BJ (cell line): ENCODE measurements around the gene HS2ST1. TPM values are rescaled to one million over a fixed set of nuclear protein-coding genes. Genes with fewer than 3 reads are reported as not detected.

ENCODE experiments used
- CTCF ChIA-PET: fragments of 350-600 bp; formaldehyde crosslinking; extraction: SDS; loops from one replicate; lab custom pipeline; 2021; ENCODE audit warnings: antibody characterized with exemption, inconsistent platforms; lab: Yijun Ruan, JAX
- POLR2A ChIA-PET: fragments of 300-600 bp; sonication (Branson Sonifier 250); formaldehyde crosslinking; extraction: SDS; loops from one replicate; lab custom pipeline; 2021; ENCODE audit warnings: antibody characterized with exemption; lab: Charles Lee
- DNase-seq: peaks from one replicate; pipeline ENCODE4 v3.0.0-alpha.2; 2011; ENCODE audit warnings: low read depth
- H3K27me3 ChIP-seq: 2 replicates; pipeline ENCODE4 v1.6.0; 2011; ENCODE audit warnings: low read length; ENCODE audit not compliant: control insufficient read depth, insufficient read depth
- H3K36me3 ChIP-seq: 2 replicates; pipeline ENCODE4 v1.5.1; 2011; ENCODE audit warnings: low read length; ENCODE audit not compliant: control insufficient read depth, insufficient read depth
- H3K4me3 ChIP-seq: 2 replicates; pipeline ENCODE4 v1.5.1; 2011; ENCODE audit warnings: low read depth, mild to moderate bottlenecking, control low read depth, low read length
- CTCF ChIP-seq: IDR thresholded peaks from 2 replicates; pipeline ENCODE4 v1.5.1; 2011; ENCODE audit warnings: low read depth, mild to moderate bottlenecking, control low read depth, inconsistent platforms, low read length, moderate library complexity; ENCODE audit not compliant: insufficient read depth
- polyA plus RNA-seq: library from polyadenylated mRNA; depleted of rRNA; stranded (reverse); fragments of >200 nt; gene quantifications from 2 replicates; pipeline ENCODE4 v1.2.3, GENCODE V29; 2011

HS2ST1 gene
- polyA plus RNA-seq, 1 experiment: 5.3 TPM

DNA sequence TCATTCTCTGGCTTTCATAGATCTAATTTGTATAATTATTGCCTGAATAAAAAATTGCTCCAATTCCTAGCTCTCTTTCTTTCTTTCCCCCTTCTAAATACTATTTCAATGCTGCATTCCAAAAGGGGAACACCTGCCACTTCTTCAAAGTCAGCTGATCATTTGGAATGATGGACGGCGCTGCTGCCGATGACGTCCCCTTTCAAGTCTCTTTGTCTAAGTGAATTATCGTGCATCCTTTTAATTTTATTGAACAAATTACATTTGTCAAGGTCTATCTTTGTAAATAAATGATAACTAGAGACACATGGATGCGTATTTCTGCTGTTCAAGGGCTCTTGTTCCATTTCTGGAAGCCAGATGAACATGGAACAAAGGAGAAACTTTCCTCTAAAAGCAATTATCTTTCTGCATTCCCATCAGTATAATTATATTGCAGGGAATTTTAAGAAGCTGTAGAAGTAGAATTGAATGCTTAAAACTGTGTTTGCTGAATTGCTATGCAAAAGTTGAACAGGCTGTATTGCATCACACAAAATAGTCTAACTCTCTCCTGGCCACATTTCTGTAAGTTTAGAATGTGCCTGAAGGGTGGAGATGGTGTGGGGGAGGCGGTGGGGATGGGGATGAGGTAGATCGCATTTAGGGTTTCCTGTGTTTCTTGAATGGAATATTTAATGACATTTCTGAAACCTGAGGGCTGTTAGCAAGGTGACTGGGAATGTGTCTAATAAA is 222.3 kb downstream of the HS2ST1 start:
- CTCF ChIA-PET: interaction anchor here (0.7 to 2.3 kb wide), 5 partner anchors 9 to 189 kb away, joined by 3 to 6 read pairs (median 4); no protein-coding TSS in a partner anchor
- POLR2A ChIA-PET: no interaction called here
- no peak for DNase-seq
- no peaks in the 10 kb centered on the region for H3K27me3 ChIP-seq
- TF ChIP-seq CTCF: no peak
- H3K36me3 ChIP-seq: no peaks in the 10 kb centered on the region
- H3K4me3 ChIP-seq: no peak overlapping the region

GRCh38 chr1:87137342-87137739 is 222.9 kb downstream of the HS2ST1 start:
- no peak for TF ChIP-seq CTCF
- CTCF ChIA-PET: interaction anchor here (0.7 to 2.3 kb wide), 4 partner anchors 9 to 189 kb away, joined by 3 to 6 read pairs (median 4); no protein-coding TSS in a partner anchor
- DNase-seq: no peak
- POLR2A ChIA-PET: no interaction called here
- no peaks in the 10 kb centered on the region for H3K27me3 ChIP-seq
- H3K36me3 ChIP-seq: no peaks in the 10 kb centered on the region
- no peak overlapping the region for H3K4me3 ChIP-seq

GRCh38 chr1:87140831-87141540 is 226.6 kb downstream of the HS2ST1 start:
- H3K4me3 ChIP-seq: no peak overlapping the region
- no peak for DNase-seq
- TF ChIP-seq CTCF: no peak
- CTCF ChIA-PET: interaction anchor here (1.4 to 1.6 kb wide), 2 partner anchors 10 to 13 kb away, joined by 3 to 7 read pairs; no protein-coding TSS in a partner anchor
- H3K36me3 ChIP-seq: no peaks in the 10 kb centered on the region
- H3K27me3 ChIP-seq: no peaks in the 10 kb centered on the region
- POLR2A ChIA-PET: no interaction called here

- H3K4me3 ChIP-seq: no peak overlapping the region
- CTCF ChIA-PET: interaction anchor here (1.6 kb wide), 1 partner anchor 14 kb away, joined by 3 read pairs; no protein-coding TSS in a partner anchor
- DNase-seq: no peak
- POLR2A ChIA-PET: no interaction called here
- no peak for TF ChIP-seq CTCF
- H3K36me3 ChIP-seq: no peaks in the 10 kb centered on the region
- H3K27me3 ChIP-seq: no peaks in the 10 kb centered on the region
Observed at GRCh38 chr1:87141556-87141955, 227.1 kb downstream of the HS2ST1 start.

- CTCF ChIA-PET: interaction anchor here (0.6 to 1.1 kb wide), 4 partner anchors 10 to 624 kb away, joined by 3 read pairs; no protein-coding TSS in a partner anchor
Observed at GRCh38 chr1:87143413-87144135, 229.1 kb downstream of the HS2ST1 start.

More at GRCh38 chr1:87143413-87144135, 229.1 kb downstream of the HS2ST1 start:
- no peak overlapping the region for H3K4me3 ChIP-seq
- no peaks in the 10 kb centered on the region for H3K36me3 ChIP-seq
- DNase-seq: no peak
- POLR2A ChIA-PET: no interaction called here
- no peaks in the 10 kb centered on the region for H3K27me3 ChIP-seq
- TF ChIP-seq CTCF: no peak
